ENCODE data around the gene RUNX1. TPM values are rescaled to one million over a fixed set of nuclear protein-coding genes. Genes with fewer than 3 reads are reported as not detected.

RUNX1 gene
- polyA plus RNA-seq (2012; rRNA removed) = 9.9 and 17.1 TPM in 2 replicates
- 12.9 and 16.2 TPM in 2 replicates for polyA plus RNA-seq (2012; cell fraction: cytosol; rRNA removed)
- polyA plus RNA-seq (2012; cell fraction: nucleus; rRNA removed) = 33.4 and 39.7 TPM in 2 replicates

- H3K4me2 ChIP-seq = peak within 1 kb of the TSS; percentile 79
- H3K4me3 ChIP-seq (ENCODE audit: low read depth in 2 of 2, low read length in 1 of 2) = peak within 1 kb of the TSS; percentile 3 to 43; a peak in 3 of 4 replicates
- ChIA-PET POLR2A (no interaction called here), CTCF (no interaction called here)
- H3K9ac ChIP-seq = peak within 1 kb of the TSS; percentile 59
- H3K79me2 ChIP-seq (ENCODE audit: insufficient read depth) = peaks cover 25% of the 10 kb centered on the region; the same call in 1 of the 2 replicates
- no peak for DNase-seq
- H3K27ac ChIP-seq (ENCODE audit: low read depth in 2 of 2, low read length in 1 of 2) = peak within 1 kb of the TSS; percentile 76 to 89
- peaks cover 36% of the 10 kb centered on the region for H3F3A ChIP-seq (replicated peaks; ENCODE audit: insufficient read depth)
- 47% methylated on average over 14 of the region's 14 CpGs for WGBS (ENCODE audit: low lambda C conversion rate)
- no peaks in the 10 kb centered on the region for H3K9me2 ChIP-seq
- peak within 1 kb of the TSS; percentile 84 for H2AFZ ChIP-seq (ENCODE audit: low read depth)
- H3K27me3 ChIP-seq (ENCODE audit: insufficient read depth) = no peaks in the 10 kb centered on the region
- H3K4me1 ChIP-seq (ENCODE audit: control insufficient read depth in 1 of 2, insufficient read depth in 2 of 2, low read depth in 1 of 2, low read length in 1 of 2) = peaks cover 28 to 31% of the 10 kb centered on the region in 2 experiments
- H3K9me3 ChIP-seq = no peaks in the 10 kb centered on the region
- no peaks in the 10 kb centered on the region for H4K20me1 ChIP-seq (ENCODE audit: insufficient read depth)
- no peaks in the 10 kb centered on the region for H3K36me3 ChIP-seq (replicated peaks in 1 of 2; ENCODE audit: control insufficient read depth in 1 of 2, insufficient read depth in 2 of 2, low read length in 1 of 2)
- TF ChIP-seq GATA2 (CRISPR knock-in tag; IDR thresholded peaks at IDR 0.05) = no peak
- TF ChIP-seq CTCF (IDR thresholded peaks at IDR 0.05) = peak; percentile 25; the same call in 1 of the 2 replicates
- TF ChIP-seq, protein P1, sequence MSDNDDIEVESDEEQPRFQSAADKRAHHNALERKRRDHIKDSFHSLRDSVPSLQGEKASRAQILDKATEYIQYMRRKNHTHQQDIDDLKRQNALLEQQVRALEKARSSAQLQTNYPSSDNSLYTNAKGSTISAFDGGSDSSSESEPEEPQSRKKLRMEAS (IDR thresholded peaks at IDR 0.05; ENCODE audit: low read depth) = peak; percentile 78
- no peak for TF ChIP-seq RFX5 (IDR thresholded peaks at IDR 0.05; ENCODE audit: low read length)
- no peak for TF ChIP-seq ELF1 (IDR thresholded peaks at IDR 0.05)
- no peak for TF ChIP-seq TAF1 (IDR thresholded peaks at IDR 0.05; ENCODE audit: borderline replicate concordance, low read depth, low read length)
- no peak for TF ChIP-seq YY1 (IDR thresholded peaks at IDR 0.05; ENCODE audit: low read depth)
- no peak for TF ChIP-seq FOXJ3 (CRISPR knock-in tag; IDR thresholded peaks at IDR 0.05)
- no peak for TF ChIP-seq SIN3A (IDR thresholded peaks at IDR 0.05; ENCODE audit: borderline replicate concordance, low read depth, low read length)
- peak; percentile 81 for TF ChIP-seq USF1 (IDR thresholded peaks at IDR 0.05; ENCODE audit: borderline replicate concordance, low read depth)
- no peak for TF ChIP-seq SMC3 (IDR thresholded peaks at IDR 0.05; ENCODE audit: low read depth, low read length)
- TF ChIP-seq JUND (IDR thresholded peaks at IDR 0.05) = peak; percentile 75
- no peak for TF ChIP-seq MXI1 (IDR thresholded peaks at IDR 0.05; ENCODE audit: low read depth, low read length)
- TF ChIP-seq PBX3 (IDR thresholded peaks at IDR 0.05) = peak; percentile 64
- no peak for TF ChIP-seq GABPA (IDR thresholded peaks at IDR 0.05; ENCODE audit: low read depth)
- no peak for TF ChIP-seq RAD21 (IDR thresholded peaks at IDR 0.05; ENCODE audit: low read length)
- no peak for TF ChIP-seq RCOR1 (IDR thresholded peaks at IDR 0.05; ENCODE audit: low read length)
- TF ChIP-seq, protein P2, sequence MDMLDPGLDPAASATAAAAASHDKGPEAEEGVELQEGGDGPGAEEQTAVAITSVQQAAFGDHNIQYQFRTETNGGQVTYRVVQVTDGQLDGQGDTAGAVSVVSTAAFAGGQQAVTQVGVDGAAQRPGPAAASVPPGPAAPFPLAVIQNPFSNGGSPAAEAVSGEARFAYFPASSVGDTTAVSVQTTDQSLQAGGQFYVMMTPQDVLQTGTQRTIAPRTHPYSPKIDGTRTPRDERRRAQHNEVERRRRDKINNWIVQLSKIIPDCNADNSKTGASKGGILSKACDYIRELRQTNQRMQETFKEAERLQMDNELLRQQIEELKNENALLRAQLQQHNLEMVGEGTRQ (IDR thresholded peaks at IDR 0.05; ENCODE audit: borderline replicate concordance, low read depth, low read length) = no peak
- peak; percentile 52; the same call in 1 of the 2 replicates for TF ChIP-seq TEAD4 (IDR thresholded peaks at IDR 0.05; ENCODE audit: borderline replicate concordance, insufficient read depth)
- no peak for TF ChIP-seq FOXM1 (IDR thresholded peaks at IDR 0.05; ENCODE audit: low read depth)
- TF ChIP-seq ZBTB33 (IDR thresholded peaks at IDR 0.05; ENCODE audit: borderline replicate concordance, low read depth) = peak; percentile 44; the same call in 1 of the 2 replicates
- TF ChIP-seq NRF1 (IDR thresholded peaks at IDR 0.05; ENCODE audit: low read depth, low read length) = no peak
- no peak for TF ChIP-seq POLR2AphosphoS5 (IDR thresholded peaks at IDR 0.05; ENCODE audit: low read depth, low read length)
- TF ChIP-seq EP300 (IDR thresholded peaks at IDR 0.05; ENCODE audit: borderline replicate concordance in 1 of 2, low read depth in 1 of 2, low read length in 1 of 2) = peak in 1 of 2 experiments; percentile 59; a peak in 1 of 4 replicates
- TF ChIP-seq NFIC (IDR thresholded peaks at IDR 0.05; ENCODE audit: borderline replicate concordance) = peak; percentile 62; the same call in 1 of the 2 replicates
- no peak for TF ChIP-seq CHD2 (IDR thresholded peaks at IDR 0.05; ENCODE audit: low read length, partially characterized antibody)
Measured at GRCh38 chr21:35048706-35049617, at the start of gene RUNX1. Gene RUNX1, minus strand, starts transcription at chr21:35049302.
